HepG2 (cell line): ENCODE measurements around the gene SLC22A23. TPM values are rescaled to one million over a fixed set of nuclear protein-coding genes. Genes with fewer than 3 reads are reported as not detected.

ENCODE experiments used
- EED ChIP-seq: sonication (generic); formaldehyde crosslinking; IDR thresholded peaks from 2 replicates; pipeline ENCODE4 v1.5.0; 2020; ENCODE audit warnings: mild to moderate bottlenecking, missing genetic modification reagents
- POGZ ChIP-seq: sonication (generic); formaldehyde crosslinking; IDR thresholded peaks from 2 replicates; pipeline ENCODE4 v1.4.0; 2020; ENCODE audit warnings: mild to moderate bottlenecking, missing genetic modification reagents
- ZC3H13 ChIP-seq: sonication (generic); formaldehyde crosslinking; IDR thresholded peaks from 2 replicates; pipeline ENCODE4 v1.8.1; 2023; ENCODE audit warnings: mild to moderate bottlenecking, missing genetic modification reagents, moderate library complexity
- ZNF251 ChIP-seq: sonication (generic); formaldehyde crosslinking; IDR thresholded peaks from 2 replicates; pipeline ENCODE4 v1.9.0; 2021; ENCODE audit warnings: mild to moderate bottlenecking, missing genetic modification reagents
- ZNF274 ChIP-seq: sonication (generic); formaldehyde crosslinking; IDR thresholded peaks from 2 replicates; pipeline ENCODE4 v1.5.1; 2020; ENCODE audit warnings: mild to moderate bottlenecking, missing genetic modification reagents
- ZNF878 ChIP-seq: sonication (generic); formaldehyde crosslinking; IDR thresholded peaks from 2 replicates; pipeline ENCODE4 v1.8.1; 2023; ENCODE audit warnings: mild to moderate bottlenecking, missing genetic modification reagents, moderate library complexity
- ZNF883 ChIP-seq: sonication (generic); formaldehyde crosslinking; IDR thresholded peaks from 2 replicates; pipeline ENCODE4 v1.5.1; 2020; ENCODE audit warnings: mild to moderate bottlenecking, missing genetic modification reagents; ENCODE audit errors: not compliant biosample characterization
- polyA plus RNA-seq, 8 experiments: library from polyadenylated mRNA; depleted of rRNA in 3 of 8; stranded (reverse) in 7 of 8; unstranded in 1 of 8; fragments of >200 nt; fragmentation: Illumina TruSeq in 4 of 8; extraction: Trizol in 4 of 8; gene quantifications; 2 replicates each; pipeline versions ENCODE4 v1.2.1 to v1.2.3, GENCODE V29; 2011 to 2016; ENCODE audit warnings: low read depth in 4 of 8, missing spikeins in 1 of 8, mixed read lengths in 1 of 8; ENCODE audit not compliant: insufficient read depth in 1 of 8
- total RNA-seq, 5 experiments: library from RNA; depleted of rRNA; stranded (reverse); fragments of >200 nt; fragmentation: Illumina TruSeq; extraction: Trizol; gene quantifications; 2 replicates each; pipeline ENCODE4 v1.2.3, GENCODE V29; 2016; ENCODE audit warnings: low read depth in 1 of 5
- TF ChIP-seq, protein P1 (sequence below): sonication (generic); formaldehyde crosslinking; IDR thresholded peaks from 2 replicates; pipeline ENCODE4 v1.8.0; 2022; ENCODE audit warnings: missing genetic modification reagents, mild to moderate bottlenecking, moderate library complexity, borderline replicate concordance
- TF ChIP-seq, protein P2 (sequence below): IDR thresholded peaks from 2 replicates; pipeline ENCODE4 v1.6.1; 2016; ENCODE audit warnings: missing compliant biosample characterization, missing genetic modification reagents, borderline replicate concordance
- TF ChIP-seq, protein P3 (sequence below): sonication (generic); formaldehyde crosslinking; IDR thresholded peaks from 2 replicates; pipeline ENCODE4 v1.4.0; 2020; ENCODE audit warnings: missing genetic modification reagents, borderline replicate concordance
- TF ChIP-seq, protein P4 (sequence below): sonication (generic); formaldehyde crosslinking; IDR thresholded peaks from 2 replicates; pipeline ENCODE4 v1.4.0; 2020; ENCODE audit warnings: mild to moderate bottlenecking, missing genetic modification reagents

Gene SLC22A23
- total and polyA plus RNA-seq, 2 of the 13 experiments (the other 11 are each of a cell fraction or from before 2014, with no cell fraction given) = 11.8 to 17.5 TPM

DNA sequence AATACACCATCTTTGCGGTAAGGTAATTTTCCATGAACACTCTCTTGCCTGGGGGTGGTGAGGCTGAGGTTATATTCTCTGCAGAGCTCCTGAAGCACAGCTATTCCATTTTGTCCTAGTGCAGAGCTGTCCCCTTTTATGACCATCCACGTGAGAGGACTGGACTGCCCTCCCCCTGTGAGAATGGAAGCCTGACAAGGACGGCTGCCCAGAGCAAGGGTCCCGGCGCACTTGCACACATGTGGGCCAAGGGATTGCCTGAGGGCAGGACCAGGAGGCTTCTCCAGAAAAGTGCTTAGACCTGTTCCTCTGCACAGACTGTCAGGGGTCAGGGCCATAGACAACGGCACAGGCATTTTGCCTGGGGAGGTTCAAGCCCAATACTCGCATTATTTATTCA is 48.2 kb downstream of the SLC22A23 start (continued):
- TF ChIP-seq, protein P1, sequence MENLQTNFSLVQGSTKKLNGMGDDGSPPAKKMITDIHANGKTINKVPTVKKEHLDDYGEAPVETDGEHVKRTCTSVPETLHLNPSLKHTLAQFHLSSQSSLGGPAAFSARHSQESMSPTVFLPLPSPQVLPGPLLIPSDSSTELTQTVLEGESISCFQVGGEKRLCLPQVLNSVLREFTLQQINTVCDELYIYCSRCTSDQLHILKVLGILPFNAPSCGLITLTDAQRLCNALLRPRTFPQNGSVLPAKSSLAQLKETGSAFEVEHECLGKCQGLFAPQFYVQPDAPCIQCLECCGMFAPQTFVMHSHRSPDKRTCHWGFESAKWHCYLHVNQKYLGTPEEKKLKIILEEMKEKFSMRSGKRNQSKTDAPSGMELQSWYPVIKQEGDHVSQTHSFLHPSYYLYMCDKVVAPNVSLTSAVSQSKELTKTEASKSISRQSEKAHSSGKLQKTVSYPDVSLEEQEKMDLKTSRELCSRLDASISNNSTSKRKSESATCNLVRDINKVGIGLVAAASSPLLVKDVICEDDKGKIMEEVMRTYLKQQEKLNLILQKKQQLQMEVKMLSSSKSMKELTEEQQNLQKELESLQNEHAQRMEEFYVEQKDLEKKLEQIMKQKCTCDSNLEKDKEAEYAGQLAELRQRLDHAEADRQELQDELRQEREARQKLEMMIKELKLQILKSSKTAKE (CRISPR knock-in tag) = no peak
- TF ChIP-seq ZNF878 (CRISPR knock-in tag) (peak; percentile 44; the same call in 1 of the 2 replicates), POGZ (no peak), ZNF251 (CRISPR knock-in tag) (no peak), ZNF883 (CRISPR knock-in tag) (peak; percentile 68), ZNF274 (CRISPR knock-in tag) (0 out of 2 replicates have a peak, but pooled peaks have one; percentile 37), EED (CRISPR knock-in tag) (no peak), ZC3H13 (CRISPR knock-in tag) (no peak)
- TF ChIP-seq, protein P2, sequence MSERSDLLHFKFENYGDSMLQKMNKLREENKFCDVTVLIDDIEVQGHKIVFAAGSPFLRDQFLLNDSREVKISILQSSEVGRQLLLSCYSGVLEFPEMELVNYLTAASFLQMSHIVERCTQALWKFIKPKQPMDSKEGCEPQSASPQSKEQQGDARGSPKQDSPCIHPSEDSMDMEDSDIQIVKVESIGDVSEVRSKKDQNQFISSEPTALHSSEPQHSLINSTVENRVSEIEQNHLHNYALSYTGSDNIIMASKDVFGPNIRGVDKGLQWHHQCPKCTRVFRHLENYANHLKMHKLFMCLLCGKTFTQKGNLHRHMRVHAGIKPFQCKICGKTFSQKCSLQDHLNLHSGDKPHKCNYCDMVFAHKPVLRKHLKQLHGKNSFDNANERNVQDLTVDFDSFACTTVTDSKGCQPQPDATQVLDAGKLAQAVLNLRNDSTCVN (CRISPR knock-in tag) = no peak
- TF ChIP-seq, protein P3, sequence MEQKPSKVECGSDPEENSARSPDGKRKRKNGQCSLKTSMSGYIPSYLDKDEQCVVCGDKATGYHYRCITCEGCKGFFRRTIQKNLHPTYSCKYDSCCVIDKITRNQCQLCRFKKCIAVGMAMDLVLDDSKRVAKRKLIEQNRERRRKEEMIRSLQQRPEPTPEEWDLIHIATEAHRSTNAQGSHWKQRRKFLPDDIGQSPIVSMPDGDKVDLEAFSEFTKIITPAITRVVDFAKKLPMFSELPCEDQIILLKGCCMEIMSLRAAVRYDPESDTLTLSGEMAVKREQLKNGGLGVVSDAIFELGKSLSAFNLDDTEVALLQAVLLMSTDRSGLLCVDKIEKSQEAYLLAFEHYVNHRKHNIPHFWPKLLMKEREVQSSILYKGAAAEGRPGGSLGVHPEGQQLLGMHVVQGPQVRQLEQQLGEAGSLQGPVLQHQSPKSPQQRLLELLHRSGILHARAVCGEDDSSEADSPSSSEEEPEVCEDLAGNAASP (CRISPR knock-in tag) = 0 out of 2 replicates have a peak, but pooled peaks have one; percentile 21
- TF ChIP-seq, protein P4, sequence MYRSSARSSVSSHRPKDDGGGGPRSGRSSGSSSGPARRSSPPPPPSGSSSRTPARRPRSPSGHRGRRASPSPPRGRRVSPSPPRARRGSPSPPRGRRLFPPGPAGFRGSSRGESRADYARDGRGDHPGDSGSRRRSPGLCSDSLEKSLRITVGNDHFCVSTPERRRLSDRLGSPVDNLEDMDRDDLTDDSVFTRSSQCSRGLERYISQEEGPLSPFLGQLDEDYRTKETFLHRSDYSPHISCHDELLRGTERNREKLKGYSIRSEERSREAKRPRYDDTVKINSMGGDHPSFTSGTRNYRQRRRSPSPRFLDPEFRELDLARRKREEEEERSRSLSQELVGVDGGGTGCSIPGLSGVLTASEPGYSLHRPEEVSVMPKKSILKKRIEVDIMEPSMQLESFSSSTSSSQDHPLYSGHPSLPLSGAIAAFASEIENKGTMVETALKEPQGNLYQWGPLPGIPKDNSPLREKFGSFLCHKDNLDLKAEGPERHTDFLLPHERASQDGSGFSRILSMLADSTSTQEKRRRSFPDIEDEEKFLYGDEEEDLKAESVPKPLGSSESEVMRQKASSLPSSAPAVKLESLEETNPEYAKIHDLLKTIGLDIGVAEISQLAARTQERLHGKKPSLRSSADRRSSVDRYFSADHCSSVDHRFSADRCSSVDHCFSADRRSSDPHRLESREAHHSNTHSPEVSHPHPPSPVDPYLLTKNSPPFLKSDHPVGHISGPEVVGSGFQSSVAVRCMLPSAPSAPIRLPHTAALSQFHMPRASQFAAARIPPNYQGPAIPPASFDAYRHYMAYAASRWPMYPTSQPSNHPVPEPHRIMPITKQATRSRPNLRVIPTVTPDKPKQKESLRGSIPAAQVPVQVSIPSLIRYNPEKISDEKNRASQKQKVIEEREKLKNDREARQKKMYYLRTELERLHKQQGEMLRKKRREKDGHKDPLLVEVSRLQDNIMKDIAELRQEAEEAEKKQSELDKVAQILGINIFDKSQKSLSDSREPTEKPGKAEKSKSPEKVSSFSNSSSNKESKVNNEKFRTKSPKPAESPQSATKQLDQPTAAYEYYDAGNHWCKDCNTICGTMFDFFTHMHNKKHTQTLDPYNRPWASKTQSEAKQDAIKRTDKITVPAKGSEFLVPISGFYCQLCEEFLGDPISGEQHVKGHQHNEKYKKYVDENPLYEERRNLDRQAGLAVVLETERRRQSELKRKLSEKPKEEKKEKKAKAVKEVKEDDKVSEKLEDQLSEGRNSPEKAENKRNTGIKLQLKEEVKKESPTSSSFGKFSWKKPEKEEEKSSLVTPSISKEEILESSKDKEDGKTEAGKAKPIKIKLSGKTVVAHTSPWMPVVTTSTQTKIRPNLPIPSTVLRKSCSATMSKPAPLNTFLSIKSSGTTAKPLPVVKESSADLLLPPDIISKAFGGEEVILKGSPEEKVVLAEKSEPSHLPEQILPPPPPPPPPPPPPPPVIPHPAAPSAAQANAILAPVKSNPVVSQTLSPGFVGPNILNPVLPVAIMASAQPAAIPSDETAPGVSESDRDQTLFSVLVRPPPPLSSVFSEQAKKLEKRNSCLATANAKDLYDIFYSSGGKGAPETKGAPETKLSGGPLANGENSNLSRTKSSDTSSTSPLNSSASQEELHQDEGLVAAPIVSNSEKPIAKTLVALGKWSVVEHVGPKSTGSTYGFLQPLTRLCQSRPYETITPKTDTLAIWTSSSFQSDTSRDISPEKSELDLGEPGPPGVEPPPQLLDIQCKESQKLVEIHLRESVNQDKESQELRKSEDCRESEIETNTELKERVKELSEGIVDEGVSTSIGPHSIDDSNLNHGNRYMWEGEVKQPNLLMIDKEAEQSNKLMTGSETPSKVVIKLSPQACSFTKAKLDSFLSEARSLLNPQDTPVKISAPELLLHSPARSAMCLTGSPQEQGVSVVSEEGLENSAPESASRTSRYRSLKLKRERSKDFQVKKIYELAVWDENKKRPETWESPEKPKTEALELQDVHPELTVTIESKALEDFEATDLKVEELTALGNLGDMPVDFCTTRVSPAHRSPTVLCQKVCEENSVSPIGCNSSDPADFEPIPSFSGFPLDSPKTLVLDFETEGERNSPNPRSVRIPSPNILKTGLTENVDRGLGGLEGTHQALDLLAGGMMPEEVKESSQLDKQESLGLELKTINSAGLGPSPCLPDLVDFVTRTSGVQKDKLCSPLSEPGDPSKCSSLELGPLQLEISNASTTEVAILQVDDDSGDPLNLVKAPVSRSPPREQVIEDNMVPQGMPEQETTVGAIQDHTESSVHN (CRISPR knock-in tag) = 0 out of 2 replicates have a peak, but pooled peaks have one; percentile 53
